ENCODE measurements around the gene SLC6A11.

- TF ChIP-seq CTCF (conservative IDR thresholded peaks at IDR 0.05; ENCODE audit: low read depth, low read length) (no peak), EZH2 (IDR thresholded peaks at IDR 0.05; ENCODE audit: borderline replicate concordance, low read depth, low read length, poor library complexity, severe bottlenecking) (no peak)
Observed at GRCh38 chr3:10867384-10867783, 51.4 kb downstream of the SLC6A11 start.
